Amniotic epithelial cell (primary cell): ENCODE results near the gene CFAP43.

ENCODE experiments used
- DNase-seq: peaks from one replicate; pipeline ENCODE4 v3.0.0-alpha.2; 2010; ENCODE audit warnings: low read depth

Gene CFAP43

GRCh38 chr10:104090611-104091010 is 141.6 kb downstream of the CFAP43 start:
- peak; percentile 34 for DNase-seq

GRCh38 chr10:104089621-104090020 is 142.5 kb downstream of the CFAP43 start:
- no peak for DNase-seq

- no peak for DNase-seq
These were observed 143.9 kb downstream of the CFAP43 start for GRCh38 chr10:104088239-104088638.

GRCh38 chr10:104085801-104086400 is 146.3 kb downstream of the CFAP43 start, which contains the start of gene COL17A1:
Gene COL17A1, minus strand, starts transcription at chr10:104085880. Its CDS starts 5,207 bp downstream, at chr10:104080673.
- DNase-seq, result no peak

- DNase-seq, result no peak
These were observed 147.6 kb downstream of the CFAP43 start for GRCh38 chr10:104084482-104085142.

- no peak for DNase-seq
These were observed 150.2 kb downstream of the CFAP43 start for GRCh38 chr10:104081998-104082397.

GRCh38 chr10:104080762-104081161 is 151.4 kb downstream of the CFAP43 start:
- DNase-seq, result peak; percentile 37
